Activated naive CD4-positive, alpha-beta T cell (primary cell): ENCODE measurements around the gene GMNN.
"Not testable (repeated sequence)": the region's sequence is repeated elsewhere in the genome, so short reads cannot be mapped to it uniquely, and the experiment has no call there.

Experiments
- DNase-seq, 4 experiments: peaks; one replicate each; lab custom pipeline; 2025; lab: John Stamatoyannopoulos, UW

The GMNN gene

DNA sequence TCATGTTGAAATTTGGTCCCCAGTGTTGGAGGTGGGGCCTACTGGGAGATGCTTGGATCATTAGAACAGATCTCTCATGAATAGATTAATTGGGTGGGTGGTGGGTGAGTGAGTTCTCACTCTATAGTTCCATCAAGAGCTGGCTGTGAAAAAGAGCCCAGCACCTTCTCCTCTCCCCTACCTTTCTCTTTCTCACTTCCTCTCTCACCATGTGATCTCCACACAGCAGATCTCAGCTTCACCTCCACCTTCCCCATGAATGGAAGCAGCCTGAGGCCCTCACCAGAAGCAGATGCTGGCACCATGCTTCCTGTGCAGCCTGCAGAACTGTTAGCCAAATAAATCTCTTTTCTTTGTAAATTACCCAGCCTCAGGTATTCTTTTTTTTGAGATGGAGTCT is 12.9 kb upstream of the GMNN start:
- no peak for DNase-seq

DNA sequence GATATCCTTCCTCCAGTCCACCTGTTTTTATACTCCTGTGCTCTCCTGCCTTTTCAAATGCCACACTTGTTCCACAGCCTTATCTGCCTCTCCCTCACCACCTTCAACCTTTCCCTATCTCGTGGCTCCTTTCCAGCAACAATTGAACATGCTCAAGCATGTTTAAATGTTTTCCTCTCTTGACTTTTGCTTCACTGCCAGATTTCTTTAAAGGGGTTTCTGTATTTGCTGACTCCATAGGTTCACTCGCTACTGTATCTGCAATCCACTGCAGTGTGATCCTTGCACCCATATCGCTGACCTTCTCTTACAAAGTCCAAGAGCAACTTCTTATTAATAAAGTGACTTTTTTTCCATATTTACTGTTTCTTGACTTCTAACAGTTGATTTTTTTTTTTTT is 11.2 kb upstream of the GMNN start:
- DNase-seq, result no peak

DNA sequence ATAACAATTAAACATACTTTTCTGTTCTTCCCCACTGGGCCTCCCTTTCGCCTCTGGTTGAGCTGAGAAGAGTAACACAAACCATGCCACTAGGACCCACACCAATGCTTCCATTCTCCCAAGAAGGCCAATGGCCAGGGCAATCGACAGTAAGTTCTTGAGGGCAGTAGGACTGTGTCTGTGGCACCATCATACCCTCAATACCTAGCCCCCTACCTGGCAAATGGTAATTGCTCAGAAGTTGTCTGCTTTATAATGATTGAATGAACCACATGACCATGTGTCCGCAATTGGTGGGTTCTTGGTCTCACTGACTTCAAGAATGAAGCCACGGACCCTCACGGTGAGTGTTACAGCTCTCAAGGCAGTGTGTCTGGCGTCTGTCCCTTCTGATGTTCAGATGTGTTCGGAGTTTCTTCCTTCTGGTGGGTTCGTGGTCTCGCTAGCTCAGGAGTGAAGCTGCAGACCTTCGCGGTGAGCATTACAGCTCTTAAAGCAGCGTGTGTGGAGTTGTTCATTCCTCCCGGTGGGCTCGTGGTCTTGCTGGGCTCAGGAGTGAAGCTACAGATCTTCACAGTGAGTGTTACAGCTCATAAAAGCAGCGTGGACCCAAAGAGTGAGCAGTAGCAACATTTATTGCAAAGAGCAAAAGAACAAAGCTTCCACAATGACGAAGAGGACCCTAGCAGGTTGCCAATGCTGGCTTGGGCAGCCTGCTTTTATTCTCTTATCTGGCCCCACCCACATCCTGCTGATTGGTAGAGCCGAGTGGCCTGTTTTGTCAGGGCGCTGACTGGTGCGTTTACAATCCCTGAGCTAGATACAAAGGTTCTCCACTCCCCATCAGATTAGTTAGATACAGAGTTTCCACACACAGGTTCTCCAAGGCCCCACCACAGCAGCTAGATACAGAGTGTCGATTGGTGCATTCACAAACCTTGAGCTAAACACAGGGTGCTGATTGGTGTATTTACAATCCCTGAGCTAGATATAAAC is 9.6 kb upstream of the GMNN start:
- not testable (repeated sequence) for DNase-seq

DNA sequence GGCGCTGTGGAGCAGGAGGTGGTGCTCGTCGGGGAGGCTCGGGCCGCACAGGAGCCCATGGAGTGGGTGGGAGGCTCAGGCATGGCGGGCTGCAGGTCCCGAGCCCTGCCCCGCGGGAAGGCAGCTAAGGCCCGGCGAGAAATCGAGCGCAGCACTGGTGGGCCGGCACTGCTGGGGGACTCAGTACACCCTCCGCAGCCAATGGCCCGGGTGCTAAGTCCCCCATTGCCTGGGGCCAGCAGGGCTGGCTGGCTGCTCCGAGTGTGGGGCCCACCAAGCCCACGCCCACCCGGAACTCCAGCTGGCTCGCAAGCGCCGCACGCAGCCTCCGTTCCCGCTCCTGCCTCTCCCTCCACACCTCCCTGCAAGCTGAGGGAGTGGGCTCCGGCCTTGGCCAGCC is 8.8 kb upstream of the GMNN start:
- DNase-seq, result not testable (repeated sequence)

DNA sequence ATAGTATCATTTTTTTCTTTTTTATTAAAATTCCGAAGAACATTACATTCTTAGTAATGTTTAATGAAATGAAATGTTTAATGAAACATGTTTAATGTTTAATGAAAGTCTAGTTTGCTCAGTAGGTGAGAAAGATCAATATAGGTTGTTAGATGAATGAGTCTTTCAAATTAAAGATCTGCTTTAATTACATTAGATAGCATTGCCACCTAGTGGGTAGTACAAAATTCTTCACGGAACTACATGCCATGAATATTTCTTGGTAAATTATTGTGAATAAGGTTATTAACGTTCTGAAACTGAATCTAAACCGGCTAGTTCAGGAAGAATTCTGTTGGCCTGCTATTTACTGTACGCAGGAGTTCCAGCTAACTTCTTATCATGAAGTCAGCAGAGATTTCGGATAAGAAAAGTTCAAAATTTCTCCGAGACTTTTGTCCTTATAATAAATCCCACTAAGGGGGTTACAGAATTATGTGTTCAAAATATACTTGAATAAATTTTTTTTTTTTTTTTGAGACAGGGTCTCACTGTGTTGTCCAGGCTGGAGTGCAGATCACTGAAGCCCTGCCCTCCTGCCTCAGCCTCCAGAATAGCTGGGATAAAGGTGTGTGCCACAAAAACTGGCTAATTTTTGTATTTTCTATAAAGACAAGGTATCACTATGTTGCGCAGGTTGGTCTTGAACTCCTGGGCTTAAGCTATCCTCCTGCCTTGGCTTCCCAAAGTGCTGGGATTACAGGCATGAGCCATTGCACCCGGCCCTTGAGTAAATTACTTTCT is 7.9 kb upstream of the GMNN start:
- no peak for DNase-seq

DNA sequence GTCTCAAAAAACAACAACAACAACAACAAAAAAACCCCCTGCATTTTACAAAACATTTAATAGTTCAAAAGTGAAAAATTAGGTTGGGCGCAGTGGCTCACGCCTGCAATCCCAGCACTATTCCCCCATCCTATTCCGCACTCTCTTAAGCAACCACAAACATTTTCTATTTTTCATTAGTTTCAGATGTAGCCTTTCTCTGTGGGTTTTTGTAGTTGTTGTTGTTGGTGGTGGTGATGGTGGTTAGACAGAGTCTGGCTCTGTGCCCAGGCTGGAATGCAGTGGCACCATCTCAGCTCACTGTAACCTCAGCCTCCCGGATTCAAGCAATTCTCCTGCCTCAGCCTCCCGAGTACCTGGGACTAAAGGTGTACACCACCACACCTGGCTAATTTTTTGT is 6.4 kb upstream of the GMNN start:
- no peak for DNase-seq

DNA sequence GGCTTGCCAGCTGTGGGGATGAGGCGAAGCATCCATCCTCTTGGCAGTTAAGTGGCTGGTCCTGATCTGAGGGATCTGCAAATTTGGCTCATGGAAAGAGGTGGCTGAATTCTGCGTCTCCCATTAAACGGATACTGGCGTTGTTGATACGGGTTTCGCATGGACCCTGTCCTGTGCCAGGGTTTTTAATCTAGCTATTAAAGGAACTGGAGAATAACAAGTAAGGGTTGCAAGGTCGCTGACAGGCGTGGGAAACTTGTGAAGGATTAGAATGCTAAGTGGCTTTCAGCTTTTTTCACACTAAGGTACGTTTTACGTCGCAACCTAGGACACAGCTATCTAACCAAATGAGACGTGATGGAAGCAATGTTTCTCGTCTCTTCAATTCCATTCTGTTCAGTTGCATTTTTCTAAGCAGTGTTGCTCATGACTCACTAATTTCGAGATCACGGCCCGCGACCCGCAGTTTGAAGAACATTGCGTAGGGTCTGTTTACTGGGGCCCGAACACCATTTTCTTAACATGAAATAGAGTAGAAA is 852 bp downstream of the GMNN start:
- DNase-seq, result no peak

DNA sequence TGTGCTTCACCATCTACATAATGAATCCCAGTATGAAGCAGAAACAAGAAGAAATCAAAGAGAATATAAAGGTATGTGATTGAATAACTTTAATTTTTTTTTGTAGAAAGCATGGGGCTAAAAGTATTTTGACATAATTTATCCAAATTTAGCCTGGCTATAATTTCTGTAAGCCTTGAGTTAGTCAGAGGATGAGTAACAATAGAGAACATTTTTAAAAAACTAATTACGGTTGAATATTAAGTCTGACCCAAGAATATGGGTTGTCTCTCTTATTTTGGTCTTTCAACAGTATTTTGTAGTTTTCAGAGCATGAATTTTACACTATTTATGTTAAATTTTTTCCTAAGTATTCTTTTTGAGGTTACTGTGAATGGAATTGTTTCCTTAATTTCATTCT is 2.5 kb downstream of the GMNN start:
- DNase-seq, result no peak

DNA sequence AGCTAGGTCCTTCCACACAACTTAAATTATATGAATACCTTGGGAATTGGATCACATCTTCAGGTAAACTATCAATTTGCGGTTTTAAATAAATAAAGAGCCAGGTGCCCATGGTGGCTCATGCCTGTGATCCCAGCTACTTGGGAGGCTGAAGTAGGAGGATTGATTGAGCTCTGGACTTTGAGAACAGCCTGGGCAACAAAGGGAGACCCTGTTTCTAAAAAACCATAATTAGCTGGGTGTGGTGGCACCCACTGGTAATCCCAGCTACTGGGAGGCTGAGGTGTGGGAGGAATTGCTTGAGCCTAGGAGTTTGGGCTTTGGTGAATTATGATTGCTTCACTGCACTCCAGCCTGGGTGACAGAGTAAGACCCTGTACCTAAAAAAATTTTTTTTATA is 3.4 kb downstream of the GMNN start:
- DNase-seq, result no peak

DNA sequence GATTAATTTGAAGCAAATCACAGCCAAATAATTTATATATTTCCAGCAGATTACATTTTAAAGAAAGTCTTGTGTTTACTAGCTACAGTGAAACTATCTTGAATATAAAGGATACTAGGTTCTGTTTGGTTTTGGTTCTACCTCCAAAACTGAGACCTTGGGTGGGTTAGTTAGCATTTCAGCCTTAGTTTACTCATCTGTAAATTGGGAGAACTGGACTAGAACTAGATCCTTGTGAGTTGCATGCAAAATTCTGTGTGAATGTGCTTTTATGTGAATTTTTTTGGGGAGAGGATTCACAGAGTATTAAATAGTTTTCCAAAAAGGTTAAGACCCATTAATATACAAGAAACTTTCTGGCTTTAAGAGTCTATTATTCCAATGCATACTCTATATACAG is 4.1 kb downstream of the GMNN start:
- DNase-seq, result no peak

DNA sequence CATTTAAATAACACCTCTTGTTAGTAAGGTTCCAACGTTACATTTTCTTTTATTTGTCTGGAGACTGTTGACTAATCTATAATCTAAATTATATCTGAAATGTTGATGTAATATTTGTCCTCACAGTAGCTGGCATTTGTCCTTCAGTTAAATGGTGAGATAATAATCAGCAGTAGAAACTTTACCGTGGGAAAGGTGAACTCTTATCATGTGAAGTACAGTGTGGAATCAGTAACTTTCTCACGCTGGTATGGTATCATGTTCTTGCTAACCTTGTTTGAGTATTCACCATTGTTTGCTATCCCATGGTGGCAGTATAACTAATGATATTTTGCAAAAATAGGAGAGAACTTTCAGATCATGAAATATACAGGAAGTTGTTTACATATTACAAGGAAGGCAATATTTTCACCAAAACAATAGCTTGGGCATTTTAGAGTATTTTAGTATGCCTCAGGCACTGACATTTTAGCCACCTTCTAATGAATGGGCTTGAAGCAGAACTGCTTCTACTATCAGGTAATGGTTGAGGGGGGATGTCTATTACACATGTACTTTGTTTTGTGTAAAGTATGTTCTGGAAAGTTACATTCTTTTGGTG is 4.8 kb downstream of the GMNN start:
- DNase-seq, result no peak

DNA sequence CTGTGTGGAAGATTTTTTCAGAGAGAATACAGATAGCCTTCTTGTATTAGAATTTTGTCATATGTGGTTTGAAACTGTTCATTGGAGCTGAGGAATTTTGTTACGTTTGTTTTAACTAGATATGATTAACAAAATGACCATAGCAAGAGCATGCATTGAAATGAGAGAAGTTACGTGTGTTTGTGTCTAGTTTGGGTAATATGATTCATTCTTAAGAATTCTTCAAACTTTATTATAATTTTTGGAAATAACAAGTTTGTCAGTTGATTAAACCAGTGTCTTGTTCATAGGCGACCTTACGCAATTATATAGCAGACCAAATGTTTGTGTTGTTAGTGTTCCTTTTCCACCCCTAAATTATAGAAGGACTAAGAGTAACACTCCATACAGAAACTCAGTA is 5.5 kb downstream of the GMNN start:
- no peak for DNase-seq

DNA sequence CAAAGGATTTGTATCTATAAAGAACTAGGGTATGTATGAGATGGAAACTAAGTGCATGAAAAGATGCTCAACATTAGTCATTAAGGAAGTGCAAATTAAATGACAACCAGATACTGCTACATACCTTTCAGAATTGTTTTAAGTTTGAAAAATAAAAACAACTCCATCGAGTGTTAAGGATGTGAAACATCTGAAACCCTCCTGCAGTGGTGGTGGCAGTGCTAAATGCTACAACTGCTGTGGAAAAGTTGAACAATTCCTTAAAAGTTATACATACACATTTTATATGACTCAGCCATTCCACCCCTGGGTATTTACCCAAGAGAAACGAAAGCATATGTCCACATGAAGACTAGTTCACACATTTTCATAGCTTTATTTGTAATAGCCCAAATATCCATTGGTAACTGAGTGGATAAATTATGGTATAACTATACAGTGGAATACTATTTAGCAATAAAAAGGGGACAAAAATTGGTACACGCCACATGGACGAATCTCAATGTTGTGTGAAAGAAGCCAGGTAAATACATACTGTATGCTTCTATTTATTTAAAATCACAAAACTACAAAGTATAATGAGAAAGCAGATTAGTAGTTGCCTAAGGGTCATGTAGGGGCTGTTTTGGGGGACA is 13.4 kb downstream of the GMNN start:
- no peak for DNase-seq

DNA sequence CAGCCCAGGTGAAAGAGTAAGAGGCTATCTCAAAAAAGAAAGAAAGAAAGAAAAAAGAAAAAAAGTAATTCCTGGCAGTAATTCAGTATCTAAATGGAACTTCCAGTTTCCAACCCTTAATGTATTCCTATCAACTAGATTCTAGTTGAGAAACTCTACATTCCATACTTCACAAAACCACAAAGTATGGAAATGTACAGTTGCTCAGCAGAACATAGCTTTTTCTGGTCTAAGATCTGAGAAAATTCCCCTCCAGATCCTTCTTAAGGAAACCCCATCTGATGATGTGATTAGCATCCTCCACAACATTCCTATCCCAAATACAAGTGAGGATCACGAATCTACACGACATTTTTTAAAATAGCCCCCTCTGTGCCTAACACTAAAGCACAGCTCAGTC is 20.4 kb downstream of the GMNN start:
- no peak for DNase-seq

DNA sequence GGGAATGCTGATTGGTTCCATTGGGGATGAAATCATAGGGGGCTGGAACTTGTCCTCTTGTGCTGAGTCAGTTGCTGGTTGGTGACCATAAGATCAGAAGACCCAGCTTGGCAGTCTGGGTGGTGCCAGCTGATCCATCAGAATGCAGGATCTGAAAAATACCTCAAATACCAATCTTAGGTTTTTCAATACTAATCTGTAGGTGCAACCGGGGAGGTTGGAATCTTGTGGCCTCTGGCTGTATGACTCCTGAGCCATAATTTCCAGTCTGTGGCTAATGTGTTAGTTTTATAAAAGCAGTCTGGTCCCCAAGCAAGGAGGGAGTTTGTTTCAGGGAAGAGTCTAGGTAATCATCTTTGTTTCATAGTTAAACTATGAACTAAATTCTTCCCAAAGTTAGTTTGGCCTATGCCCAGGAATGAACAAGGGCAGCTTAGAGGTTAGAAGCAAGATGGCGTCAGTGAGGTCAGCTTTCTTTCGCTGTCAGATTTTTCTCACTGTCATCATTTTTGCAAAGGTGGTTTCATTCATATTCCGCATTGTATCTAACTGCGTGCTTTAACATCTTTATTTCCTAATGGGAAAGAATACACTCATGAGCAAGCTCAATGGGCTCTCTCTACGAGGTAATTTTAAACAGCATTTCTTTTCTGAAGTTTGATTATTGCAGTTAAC is 22.0 kb downstream of the GMNN start:
- DNase-seq, result no peak

DNA sequence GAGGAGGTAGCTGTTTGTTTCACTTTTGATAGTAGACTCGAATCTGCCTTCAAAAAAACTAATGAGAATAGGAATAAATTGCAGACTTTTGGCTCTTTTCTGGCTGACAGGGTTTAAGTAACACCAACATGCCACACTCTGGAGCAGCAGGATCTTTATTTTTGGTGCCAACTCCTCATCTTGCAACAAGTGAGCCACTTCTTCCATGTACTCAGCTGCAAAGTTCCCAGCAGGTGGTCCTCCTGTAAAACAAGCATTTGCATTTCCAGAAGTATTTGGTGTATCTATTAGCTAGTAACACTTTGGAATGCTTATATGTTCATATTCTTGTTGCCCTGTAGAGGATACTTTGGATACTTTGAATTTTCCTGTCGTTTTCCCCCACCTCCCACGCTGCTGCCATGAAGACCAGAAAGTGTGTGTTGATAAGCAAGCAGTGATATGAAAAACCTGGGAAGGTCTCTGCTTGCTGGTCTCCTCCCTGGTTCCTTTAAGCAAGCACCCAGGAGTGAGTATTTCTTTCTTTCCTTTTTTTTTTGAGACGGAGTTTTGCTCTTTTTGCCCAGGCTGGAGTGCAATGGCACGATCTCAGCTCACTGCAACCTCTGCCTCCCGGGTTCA is 23.0 kb downstream of the GMNN start:
- no peak for DNase-seq

DNA sequence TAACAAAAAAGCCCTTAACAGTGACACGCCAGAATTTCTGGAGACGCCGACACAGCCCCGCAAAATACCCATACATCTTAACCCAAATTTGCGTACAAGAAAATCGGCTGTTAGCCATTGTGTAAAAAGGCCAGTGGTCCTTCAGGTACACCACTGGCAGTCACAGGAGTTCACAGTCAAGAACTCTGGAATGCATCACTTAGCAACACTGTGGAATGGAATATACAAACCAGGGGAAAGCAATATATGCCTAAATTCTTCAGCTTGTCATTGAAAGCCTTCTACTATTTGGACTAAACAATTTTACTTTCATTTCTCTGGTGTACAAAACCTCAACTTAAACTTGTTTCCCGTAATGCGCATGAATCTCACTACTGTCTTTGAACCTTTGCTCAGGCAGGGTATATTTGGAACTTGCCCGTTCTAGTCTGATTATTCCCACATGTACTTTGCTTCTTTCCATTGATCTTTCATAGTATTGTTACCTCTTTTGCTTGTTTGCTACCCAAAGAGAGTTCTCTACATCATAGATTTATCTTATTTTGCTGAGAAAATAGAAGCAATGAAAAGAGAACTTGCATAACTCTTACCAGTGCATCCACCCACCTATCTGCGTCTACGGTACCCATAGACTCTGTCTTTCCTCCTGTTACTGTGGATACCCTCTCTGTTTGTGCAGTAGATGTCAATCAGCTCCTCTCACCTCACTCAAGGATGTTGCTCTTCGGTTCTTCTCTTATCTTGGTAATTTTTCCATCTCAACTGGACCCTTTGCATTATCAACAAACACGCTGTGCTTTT is 24.2 kb downstream of the GMNN start, which contains the start of gene ARMH2:
TSS of gene ARMH2 (minus strand) at position 178 of the 801 bp plus-strand sequence. CDS start at position 118, 60 bp downstream.
- no peak for DNase-seq

DNA sequence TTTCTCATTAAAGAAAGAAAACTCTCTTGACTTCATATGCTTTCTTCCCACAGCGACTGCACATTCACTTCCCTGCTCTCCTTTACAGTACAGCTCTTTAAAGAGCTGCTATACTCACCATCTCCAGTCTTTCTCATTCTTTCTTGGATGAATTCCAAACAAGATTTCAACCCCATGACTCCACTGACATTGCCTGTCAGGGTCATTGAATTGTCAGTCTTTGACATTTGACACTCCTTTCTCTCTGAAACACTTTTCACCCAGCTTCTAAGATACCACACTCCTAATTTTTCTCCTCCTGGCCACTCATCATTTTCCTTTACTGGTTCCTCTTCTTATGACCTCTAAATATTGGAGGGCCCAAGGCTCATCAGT is 24.8 kb downstream of the GMNN start:
- DNase-seq, result no peak

DNA sequence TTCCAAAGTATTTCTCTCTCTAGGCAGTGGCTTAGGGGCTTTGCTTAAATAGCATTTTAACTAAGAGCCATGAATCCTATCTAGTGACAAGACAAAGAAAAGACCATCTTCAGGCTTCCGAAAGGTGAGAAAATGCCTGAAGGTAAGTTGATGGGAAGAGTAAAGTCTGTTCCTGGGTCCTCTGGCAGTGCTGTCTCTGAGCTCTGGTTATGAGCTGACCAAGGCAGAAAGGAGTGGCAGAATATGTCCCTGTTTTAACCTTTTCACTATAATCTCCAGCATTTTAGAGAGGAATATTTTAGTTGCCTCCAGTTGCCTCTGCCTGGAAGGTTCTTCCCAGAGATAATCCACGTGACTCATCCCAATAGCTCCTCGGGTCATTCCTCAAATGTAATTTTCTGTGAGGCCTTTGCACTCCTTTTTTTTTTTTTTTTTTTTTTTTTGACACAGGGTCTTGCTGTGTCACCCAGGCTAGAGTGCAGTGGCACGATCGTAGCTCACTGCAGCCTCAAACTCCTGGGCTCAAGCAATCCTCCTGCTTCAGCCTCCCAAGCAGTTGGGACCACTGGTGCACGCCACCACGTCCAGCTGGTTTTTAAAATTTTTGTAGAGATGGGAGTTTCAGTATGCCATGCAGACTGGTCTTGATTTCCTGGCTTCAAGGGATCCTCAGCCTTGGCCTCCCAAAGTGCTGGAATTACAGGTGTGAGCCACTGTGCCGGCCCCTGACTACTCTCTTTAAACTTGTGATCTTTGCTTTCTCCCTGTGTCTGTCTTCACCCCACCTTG is 27.7 kb downstream of the GMNN start:
- no peak for DNase-seq
